AG08396 (cell line): ENCODE results near the gene ITGAV.
A peak's percentile ranks its signal among the peaks of the same experiment; 100 is the strongest.

Experiments
- DNase-seq: peaks from one replicate; pipeline ENCODE4 v3.0.0; 2012; ENCODE audit warnings: low spot score, mixed read lengths

The ITGAV gene

GRCh38 chr2:186670831-186671230 lies 81.0 kb downstream of the ITGAV start:
- no peak for DNase-seq

GRCh38 chr2:186675380-186675779 lies 85.5 kb downstream of the ITGAV start:
- no peak for DNase-seq

- no peak for DNase-seq
Observed at GRCh38 chr2:186683341-186683740, 93.5 kb downstream of the ITGAV start.

- no peak for DNase-seq
Observed at GRCh38 chr2:186687807-186688211, 98.0 kb downstream of the ITGAV start.

GRCh38 chr2:186688813-186689212 lies 99.0 kb downstream of the ITGAV start:
- no peak for DNase-seq

GRCh38 chr2:186690786-186691185 lies 100.9 kb downstream of the ITGAV start:
- peak; percentile 8 for DNase-seq

- DNase-seq = peak; percentile 8
Observed at GRCh38 chr2:186691231-186691630, 101.4 kb downstream of the ITGAV start.

GRCh38 chr2:186691900-186692299 lies 102.0 kb downstream of the ITGAV start:
- no peak for DNase-seq

- DNase-seq = no peak
Observed at GRCh38 chr2:186693446-186693832, 103.6 kb downstream of the ITGAV start.

- DNase-seq = peak; percentile 70
Observed at GRCh38 chr2:186695081-186695756, 105.4 kb downstream of the ITGAV start.

- no peak for DNase-seq
Observed at GRCh38 chr2:186696290-186696689, 106.4 kb downstream of the ITGAV start.

GRCh38 chr2:186696804-186697203 lies 106.9 kb downstream of the ITGAV start:
- no peak for DNase-seq

- DNase-seq = peak; percentile 16
Observed at GRCh38 chr2:186697536-186697935, 107.7 kb downstream of the ITGAV start.

- no peak for DNase-seq
Observed at GRCh38 chr2:186699742-186700141, 109.9 kb downstream of the ITGAV start.

- DNase-seq = no peak
Observed at GRCh38 chr2:186702006-186702405, 112.2 kb downstream of the ITGAV start.

GRCh38 chr2:186702501-186702900 lies 112.6 kb downstream of the ITGAV start:
- DNase-seq = no peak

GRCh38 chr2:186704897-186705296 lies 115.0 kb downstream of the ITGAV start:
- DNase-seq = no peak

GRCh38 chr2:186709529-186710450 lies 119.9 kb downstream of the ITGAV start:
- no peak for DNase-seq

- no peak for DNase-seq
Observed at GRCh38 chr2:186713691-186714090, 123.8 kb downstream of the ITGAV start.

GRCh38 chr2:186714611-186715010 lies 124.8 kb downstream of the ITGAV start:
- no peak for DNase-seq

- DNase-seq = no peak
Observed at GRCh38 chr2:186716004-186716403, 126.1 kb downstream of the ITGAV start.

GRCh38 chr2:186716899-186717298 lies 127.0 kb downstream of the ITGAV start:
- DNase-seq = no peak

- no peak for DNase-seq
Observed at GRCh38 chr2:186717320-186718007, 127.6 kb downstream of the ITGAV start.
